GM19455 (cell line): ENCODE measurements around the gene NAGA.

Experiments used
- ATAC-seq: cut with Tn5 transposase; IDR thresholded peaks from one replicate; pipeline ENCODE4 v1.9.1; 2021; ENCODE audit not compliant: unreplicated experiment

NAGA gene

GRCh38 chr22:42050641-42051180 lies 19.9 kb downstream of the NAGA start:
- ATAC-seq = no peak

- ATAC-seq = no peak
These were observed 28.8 kb downstream of the NAGA start for GRCh38 chr22:42041784-42042183.

- no peak for ATAC-seq
These were observed 31.3 kb downstream of the NAGA start for GRCh38 chr22:42039271-42039670.

- no peak for ATAC-seq
These were observed 35.4 kb downstream of the NAGA start for GRCh38 chr22:42035256-42035655.

GRCh38 chr22:42033263-42034181 lies 37.1 kb downstream of the NAGA start:
- no peak for ATAC-seq

- no peak for ATAC-seq
These were observed 43.9 kb downstream of the NAGA start for GRCh38 chr22:42026705-42027104.

- ATAC-seq = no peak
These were observed 45.2 kb downstream of the NAGA start for GRCh38 chr22:42025421-42025820.

GRCh38 chr22:42022162-42022847 lies 48.3 kb downstream of the NAGA start:
- no peak for ATAC-seq

GRCh38 chr22:42021571-42021970 lies 49.0 kb downstream of the NAGA start:
- ATAC-seq = no peak

GRCh38 chr22:42018224-42018623 lies 52.4 kb downstream of the NAGA start:
- ATAC-seq = no peak

- ATAC-seq = no peak
These were observed 54.5 kb downstream of the NAGA start for GRCh38 chr22:42016111-42016510.

- ATAC-seq = no peak
These were observed 57.2 kb downstream of the NAGA start for GRCh38 chr22:42013385-42013784.

GRCh38 chr22:42010778-42011177 lies 59.8 kb downstream of the NAGA start:
- ATAC-seq = no peak
